Gastroesophageal sphincter (tissue), 3 donors: ENCODE measurements around the gene TTC9C.

ENCODE experiments used
- CTCF ChIP-seq, 4 experiments: fragments of 200-600 bp in 2 of 4; fragments of 450-650 bp in 2 of 4; sonication (generic) in 1 of 4; IDR thresholded peaks; one replicate each; pipeline ENCODE4 v1.5.1; 2017 to 2019; ENCODE audit warnings: antibody characterized with exemption in 4 of 4, mild to moderate bottlenecking in 2 of 4, moderate library complexity in 2 of 4
- POLR2A ChIP-seq, 2 donors: fragments of 450-650 bp; IDR thresholded peaks; one replicate each; pipeline ENCODE4 v1.6.1; 2017; ENCODE audit warnings: antibody characterized with exemption in 2 of 2, mild to moderate bottlenecking in 2 of 2, moderate library complexity in 1 of 2

- no peak for TF ChIP-seq POLR2A (IDR thresholded peaks at IDR 0.05)
- no peak for TF ChIP-seq CTCF (IDR thresholded peaks at IDR 0.05)
Observed at GRCh38 chr11:62774407-62774806, 46.1 kb downstream of the TTC9C start.
